ENCODE data around the gene PCSK4. TPM values are rescaled to one million over a fixed set of nuclear protein-coding genes. Genes with fewer than 3 reads are reported as not detected.

PCSK4 gene
- total and polyA plus RNA-seq, 9 of the 15 experiments (the other 6 are each of a cell fraction or from before 2014, with no cell fraction given) = 0.01 to 9.1 (median 2.1) TPM; not detected in 1

DNA sequence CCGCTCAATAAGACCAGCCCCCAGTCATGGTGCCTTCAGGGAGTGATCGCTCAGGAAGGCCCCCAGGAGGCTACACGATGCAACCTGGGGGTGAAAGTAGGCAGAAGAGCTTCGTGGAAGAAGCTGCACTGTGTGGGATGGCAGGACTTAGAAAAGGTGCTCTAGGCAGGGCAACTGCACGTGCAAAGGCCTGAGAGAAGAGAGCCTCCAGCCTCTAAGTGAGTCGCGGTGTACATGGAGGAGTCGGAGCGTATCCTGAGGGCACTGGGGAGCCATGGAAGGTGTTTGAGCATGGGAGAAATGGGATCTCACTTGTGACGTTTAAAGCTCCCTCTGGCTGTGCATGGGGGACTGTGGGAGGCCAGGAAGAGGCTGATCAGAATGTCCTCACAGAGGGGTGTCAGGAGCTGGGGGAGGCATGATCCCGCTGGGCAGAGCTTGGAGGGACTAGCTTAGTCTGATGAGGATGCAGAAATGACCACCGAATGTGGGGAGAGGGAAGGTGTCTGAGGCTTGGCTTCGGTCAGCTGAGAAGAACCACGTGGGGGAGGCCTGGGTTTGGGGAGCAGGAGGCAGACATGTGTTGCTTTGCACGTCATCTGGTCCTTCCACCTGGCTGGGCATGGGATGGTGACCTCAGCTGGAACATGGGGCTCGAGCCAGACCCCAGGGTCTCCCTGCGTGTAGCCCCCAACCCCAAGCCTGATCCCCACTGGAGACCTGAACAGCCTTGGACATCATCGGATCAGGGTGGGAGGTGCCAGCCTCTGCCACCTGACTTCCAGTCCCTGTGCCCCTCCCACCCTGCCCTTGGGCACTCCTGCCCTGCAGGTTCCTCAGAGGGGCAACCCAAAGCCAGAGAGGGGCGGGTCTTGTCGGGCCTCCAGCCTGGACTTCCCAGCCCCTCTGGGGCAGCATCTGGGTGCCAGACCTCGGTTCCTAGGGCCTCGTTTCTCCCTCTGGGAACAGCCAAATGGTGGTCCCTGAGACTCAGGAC is 39.1 kb downstream of the PCSK4 start (continued):
- TF ChIP-seq, protein P1, sequence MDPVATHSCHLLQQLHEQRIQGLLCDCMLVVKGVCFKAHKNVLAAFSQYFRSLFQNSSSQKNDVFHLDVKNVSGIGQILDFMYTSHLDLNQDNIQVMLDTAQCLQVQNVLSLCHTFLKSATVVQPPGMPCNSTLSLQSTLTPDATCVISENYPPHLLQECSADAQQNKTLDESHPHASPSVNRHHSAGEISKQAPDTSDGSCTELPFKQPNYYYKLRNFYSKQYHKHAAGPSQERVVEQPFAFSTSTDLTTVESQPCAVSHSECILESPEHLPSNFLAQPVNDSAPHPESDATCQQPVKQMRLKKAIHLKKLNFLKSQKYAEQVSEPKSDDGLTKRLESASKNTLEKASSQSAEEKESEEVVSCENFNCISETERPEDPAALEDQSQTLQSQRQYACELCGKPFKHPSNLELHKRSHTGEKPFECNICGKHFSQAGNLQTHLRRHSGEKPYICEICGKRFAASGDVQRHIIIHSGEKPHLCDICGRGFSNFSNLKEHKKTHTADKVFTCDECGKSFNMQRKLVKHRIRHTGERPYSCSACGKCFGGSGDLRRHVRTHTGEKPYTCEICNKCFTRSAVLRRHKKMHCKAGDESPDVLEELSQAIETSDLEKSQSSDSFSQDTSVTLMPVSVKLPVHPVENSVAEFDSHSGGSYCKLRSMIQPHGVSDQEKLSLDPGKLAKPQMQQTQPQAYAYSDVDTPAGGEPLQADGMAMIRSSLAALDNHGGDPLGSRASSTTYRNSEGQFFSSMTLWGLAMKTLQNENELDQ (CRISPR knock-in tag; IDR thresholded peaks at IDR 0.05; ENCODE audit: borderline replicate concordance) = no peak
- TF ChIP-seq CTBP1 (IDR thresholded peaks at IDR 0.05; ENCODE audit: borderline replicate concordance) (no peak), MLLT1 (IDR thresholded peaks at IDR 0.05) (no peak), KDM1A (IDR thresholded peaks at IDR 0.05) (peak; percentile 76 to 86), SNIP1 (IDR thresholded peaks at IDR 0.05; ENCODE audit: low read depth) (no peak), SMARCA5 (IDR thresholded peaks at IDR 0.05) (0 out of 2 replicates have a peak, but pooled peaks have one; percentile 29), GABPB2 (CRISPR knock-in tag; conservative IDR thresholded peaks at IDR 0.05) (no peak), C11orf30 (IDR thresholded peaks at IDR 0.05; ENCODE audit: low read depth) (no peak), PTTG1 (tag; IDR thresholded peaks at IDR 0.05; ENCODE audit: low read depth) (no peak)
- TF ChIP-seq, protein P2, sequence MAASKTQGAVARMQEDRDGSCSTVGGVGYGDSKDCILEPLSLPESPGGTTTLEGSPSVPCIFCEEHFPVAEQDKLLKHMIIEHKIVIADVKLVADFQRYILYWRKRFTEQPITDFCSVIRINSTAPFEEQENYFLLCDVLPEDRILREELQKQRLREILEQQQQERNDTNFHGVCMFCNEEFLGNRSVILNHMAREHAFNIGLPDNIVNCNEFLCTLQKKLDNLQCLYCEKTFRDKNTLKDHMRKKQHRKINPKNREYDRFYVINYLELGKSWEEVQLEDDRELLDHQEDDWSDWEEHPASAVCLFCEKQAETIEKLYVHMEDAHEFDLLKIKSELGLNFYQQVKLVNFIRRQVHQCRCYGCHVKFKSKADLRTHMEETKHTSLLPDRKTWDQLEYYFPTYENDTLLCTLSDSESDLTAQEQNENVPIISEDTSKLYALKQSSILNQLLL (CRISPR knock-in tag; IDR thresholded peaks at IDR 0.05; ENCODE audit: borderline replicate concordance) = no peak
- TF ChIP-seq, protein P3, sequence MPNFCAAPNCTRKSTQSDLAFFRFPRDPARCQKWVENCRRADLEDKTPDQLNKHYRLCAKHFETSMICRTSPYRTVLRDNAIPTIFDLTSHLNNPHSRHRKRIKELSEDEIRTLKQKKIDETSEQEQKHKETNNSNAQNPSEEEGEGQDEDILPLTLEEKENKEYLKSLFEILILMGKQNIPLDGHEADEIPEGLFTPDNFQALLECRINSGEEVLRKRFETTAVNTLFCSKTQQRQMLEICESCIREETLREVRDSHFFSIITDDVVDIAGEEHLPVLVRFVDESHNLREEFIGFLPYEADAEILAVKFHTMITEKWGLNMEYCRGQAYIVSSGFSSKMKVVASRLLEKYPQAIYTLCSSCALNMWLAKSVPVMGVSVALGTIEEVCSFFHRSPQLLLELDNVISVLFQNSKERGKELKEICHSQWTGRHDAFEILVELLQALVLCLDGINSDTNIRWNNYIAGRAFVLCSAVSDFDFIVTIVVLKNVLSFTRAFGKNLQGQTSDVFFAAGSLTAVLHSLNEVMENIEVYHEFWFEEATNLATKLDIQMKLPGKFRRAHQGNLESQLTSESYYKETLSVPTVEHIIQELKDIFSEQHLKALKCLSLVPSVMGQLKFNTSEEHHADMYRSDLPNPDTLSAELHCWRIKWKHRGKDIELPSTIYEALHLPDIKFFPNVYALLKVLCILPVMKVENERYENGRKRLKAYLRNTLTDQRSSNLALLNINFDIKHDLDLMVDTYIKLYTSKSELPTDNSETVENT (CRISPR knock-in tag; IDR thresholded peaks at IDR 0.05) = no peak
- TF ChIP-seq, protein P4, sequence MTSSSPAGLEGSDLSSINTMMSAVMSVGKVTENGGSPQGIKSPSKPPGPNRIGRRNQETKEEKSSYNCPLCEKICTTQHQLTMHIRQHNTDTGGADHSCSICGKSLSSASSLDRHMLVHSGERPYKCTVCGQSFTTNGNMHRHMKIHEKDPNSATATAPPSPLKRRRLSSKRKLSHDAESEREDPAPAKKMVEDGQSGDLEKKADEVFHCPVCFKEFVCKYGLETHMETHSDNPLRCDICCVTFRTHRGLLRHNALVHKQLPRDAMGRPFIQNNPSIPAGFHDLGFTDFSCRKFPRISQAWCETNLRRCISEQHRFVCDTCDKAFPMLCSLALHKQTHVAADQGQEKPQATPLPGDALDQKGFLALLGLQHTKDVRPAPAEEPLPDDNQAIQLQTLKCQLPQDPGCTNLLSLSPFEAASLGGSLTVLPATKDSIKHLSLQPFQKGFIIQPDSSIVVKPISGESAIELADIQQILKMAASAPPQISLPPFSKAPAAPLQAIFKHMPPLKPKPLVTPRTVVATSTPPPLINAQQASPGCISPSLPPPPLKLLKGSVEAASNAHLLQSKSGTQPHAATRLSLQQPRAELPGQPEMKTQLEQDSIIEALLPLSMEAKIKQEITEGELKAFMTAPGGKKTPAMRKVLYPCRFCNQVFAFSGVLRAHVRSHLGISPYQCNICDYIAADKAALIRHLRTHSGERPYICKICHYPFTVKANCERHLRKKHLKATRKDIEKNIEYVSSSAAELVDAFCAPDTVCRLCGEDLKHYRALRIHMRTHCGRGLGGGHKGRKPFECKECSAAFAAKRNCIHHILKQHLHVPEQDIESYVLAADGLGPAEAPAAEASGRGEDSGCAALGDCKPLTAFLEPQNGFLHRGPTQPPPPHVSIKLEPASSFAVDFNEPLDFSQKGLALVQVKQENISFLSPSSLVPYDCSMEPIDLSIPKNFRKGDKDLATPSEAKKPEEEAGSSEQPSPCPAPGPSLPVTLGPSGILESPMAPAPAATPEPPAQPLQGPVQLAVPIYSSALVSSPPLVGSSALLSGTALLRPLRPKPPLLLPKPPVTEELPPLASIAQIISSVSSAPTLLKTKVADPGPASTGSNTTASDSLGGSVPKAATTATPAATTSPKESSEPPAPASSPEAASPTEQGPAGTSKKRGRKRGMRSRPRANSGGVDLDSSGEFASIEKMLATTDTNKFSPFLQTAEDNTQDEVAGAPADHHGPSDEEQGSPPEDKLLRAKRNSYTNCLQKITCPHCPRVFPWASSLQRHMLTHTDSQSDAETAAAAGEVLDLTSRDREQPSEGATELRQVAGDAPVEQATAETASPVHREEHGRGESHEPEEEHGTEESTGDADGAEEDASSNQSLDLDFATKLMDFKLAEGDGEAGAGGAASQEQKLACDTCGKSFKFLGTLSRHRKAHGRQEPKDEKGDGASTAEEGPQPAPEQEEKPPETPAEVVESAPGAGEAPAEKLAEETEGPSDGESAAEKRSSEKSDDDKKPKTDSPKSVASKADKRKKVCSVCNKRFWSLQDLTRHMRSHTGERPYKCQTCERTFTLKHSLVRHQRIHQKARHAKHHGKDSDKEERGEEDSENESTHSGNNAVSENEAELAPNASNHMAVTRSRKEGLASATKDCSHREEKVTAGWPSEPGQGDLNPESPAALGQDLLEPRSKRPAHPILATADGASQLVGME (CRISPR knock-in tag; IDR thresholded peaks at IDR 0.05) = no peak
